NCI-H128 (cell line): ENCODE measurements around the gene BAG5.
"Not testable (repeated sequence)": the region's sequence is repeated elsewhere in the genome, so short reads cannot be mapped to it uniquely, and the experiment has no call there.

ENCODE experiments used
- DNase-seq: peaks from one replicate; lab custom pipeline; 2025; ENCODE audit not compliant: unreplicated experiment; lab: John Stamatoyannopoulos, UW

Gene BAG5

DNA sequence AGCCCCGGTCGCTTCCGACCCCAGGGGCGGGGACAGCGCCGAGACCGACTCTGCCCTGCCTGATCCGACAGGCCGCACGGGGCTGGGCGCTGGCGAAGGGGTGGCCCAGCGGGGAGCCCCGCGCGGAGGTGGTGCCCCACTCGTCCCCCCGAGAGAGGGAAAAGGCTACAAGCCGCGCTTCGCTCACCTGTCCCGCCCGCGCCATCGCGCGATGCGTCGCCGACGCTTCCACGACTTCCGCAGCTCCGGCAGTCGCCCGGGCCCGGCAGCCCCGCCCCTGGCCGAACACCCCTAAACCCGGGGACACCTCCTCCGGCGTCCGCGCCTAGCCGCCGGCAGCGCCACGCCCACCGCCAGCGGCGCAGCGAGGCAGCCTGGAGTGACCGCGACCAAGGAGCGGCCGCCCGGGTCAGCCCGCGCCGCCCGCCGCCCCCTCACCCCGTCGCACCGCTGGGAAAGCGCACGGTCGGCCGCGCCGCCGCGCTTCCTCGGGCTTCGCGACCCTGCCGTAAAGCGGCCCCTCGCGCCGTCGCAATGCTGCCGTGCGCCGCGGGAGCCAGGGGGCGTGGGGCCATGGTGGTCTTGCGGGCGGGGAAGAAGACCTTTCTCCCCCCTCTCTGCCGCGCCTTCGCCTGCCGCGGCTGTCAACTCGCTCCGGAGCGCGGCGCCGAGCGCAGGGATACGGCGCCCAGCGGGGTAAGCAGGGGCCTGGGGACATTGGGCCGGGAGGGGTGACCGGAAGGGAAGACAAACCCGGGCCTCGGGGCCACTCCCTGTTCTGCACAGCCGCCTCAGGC, at the start of gene BAG5, which contains the start of gene COA8:
Gene BAG5, minus strand, starts transcription at position 229 of the 797 bp plus-strand sequence. CDS start 1,493 bp downstream, outside the sequence.
Gene COA8, plus strand, starts transcription at position 532 of the 797 bp plus-strand sequence. Its CDS starts 42 bp downstream, at position 574.
- DNase-seq: peak; percentile 76

DNA sequence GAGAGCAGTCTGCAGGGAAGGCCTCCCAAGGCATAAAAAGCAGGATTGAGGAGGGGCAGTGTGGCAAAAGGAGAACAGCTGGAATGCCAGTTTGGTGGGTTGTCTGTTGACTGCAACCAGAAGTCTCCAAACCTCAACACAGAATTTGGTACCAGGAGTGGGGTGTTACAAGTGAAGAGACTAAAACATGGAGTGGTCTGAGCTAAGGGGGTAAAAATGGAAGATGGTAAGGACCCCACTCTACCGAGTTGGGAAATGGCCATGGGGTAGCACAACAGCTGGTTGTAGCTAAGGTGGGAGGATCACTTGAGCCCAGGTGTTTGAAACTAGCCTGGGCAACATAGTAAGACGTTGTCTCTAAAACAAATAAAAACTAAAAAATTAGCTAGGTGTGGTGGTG, 48.8 kb upstream of the BAG5 start:
- no peak for DNase-seq

DNA sequence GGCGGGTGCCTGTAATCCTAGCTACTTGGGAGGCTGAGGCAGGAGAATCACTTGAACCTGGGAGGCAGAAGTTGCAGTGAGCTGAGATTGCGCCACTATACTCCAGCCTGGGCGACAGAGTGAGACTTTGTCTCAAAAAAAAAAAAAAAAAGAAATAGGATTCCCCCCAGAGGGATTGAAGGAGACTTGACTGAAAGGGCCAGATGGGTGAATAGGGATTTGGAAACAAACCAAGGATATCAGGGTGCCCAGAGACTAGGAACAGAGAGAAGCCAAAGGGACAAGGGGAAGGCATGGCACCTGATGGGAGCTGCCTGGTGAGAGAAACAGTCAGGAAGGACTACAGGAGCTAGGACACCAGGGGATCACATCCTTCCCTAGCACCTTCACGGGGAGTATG, 46.6 kb upstream of the BAG5 start:
- not testable (repeated sequence) for DNase-seq

DNA sequence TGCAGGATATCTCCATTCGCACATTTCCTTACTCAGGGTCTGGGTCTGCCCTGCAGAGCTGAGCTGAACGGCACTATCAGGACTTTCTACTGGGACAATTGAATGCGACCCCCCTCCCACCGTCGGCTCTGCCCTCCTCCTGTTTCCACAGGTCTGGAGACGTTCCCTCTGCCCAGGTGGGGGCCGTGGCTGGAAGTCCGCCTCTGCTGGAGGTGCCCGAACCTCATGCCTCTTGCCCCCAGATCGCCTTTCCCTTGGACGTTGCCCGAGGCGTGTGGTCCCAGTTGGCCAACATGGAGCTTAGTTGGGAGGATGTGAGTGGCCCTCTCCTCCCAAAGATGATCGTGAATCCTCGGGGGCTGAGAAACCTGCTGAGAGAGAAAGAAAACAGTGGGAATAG, 45.4 kb upstream of the BAG5 start:
- DNase-seq: no peak

- DNase-seq: peak; percentile 65
Measured at GRCh38 chr14:103606963-103607668, 44.7 kb upstream of the BAG5 start.

DNA sequence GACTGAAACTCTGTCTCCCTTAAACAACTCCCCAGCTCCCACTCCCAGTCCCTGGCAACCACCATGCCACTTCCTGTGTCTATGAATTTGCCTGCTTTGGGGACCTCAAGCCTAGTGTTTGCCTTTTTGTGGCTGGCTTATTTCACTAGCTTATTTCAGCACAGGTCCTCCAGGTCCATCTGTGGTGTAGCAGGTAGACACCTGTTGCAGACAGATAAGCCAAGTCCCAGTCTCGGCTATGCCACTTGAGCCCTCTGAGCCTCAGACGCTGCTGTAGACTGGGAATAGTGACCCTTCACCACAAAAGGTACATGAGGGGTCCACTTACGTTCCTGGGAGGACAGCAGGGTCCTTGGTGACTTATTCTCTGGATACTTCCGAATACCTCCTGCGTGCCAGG, 42.2 kb upstream of the BAG5 start:
- DNase-seq: no peak

DNA sequence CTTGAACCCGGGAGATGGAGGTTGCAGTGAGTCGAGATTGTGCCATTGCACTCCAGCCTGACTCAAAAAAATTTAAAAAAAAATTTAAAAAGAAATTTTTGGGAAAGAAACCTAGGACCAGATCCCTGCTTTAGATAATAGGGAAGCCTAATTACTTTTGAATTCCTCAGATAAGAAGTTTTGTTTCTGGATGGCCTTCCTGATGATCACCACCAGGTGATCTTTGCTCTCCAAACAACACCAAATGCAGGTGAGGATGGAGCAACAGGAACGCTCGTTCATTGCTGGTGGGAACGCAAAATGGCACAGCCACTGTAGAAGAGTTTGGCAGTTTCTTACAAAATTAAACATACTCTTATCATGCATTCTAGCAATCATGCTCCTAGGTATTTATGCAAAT, 38.0 kb upstream of the BAG5 start:
- no peak for DNase-seq

GRCh38 chr14:103597623-103598377, 35.3 kb upstream of the BAG5 start:
- DNase-seq: no peak

DNA sequence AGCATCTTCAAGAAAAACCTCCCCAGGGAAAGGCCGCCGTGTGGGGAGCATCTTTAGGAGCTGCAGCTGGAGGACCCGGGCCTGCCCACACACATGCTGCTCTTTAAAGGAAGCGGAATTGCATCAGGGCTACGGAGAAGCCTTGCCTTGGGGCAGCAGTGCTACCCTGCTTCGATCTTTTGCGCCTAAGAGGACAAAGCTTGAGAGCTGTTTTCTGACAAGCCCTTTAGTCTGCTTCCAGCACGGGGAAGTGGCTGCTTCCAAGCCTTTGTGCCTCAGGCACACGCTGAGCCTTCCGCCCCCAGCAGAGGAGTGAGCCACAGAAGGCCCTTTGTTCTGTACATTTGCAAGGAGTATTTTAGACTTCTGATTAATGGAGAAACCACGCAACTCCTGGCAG, 31.8 kb upstream of the BAG5 start:
- peak; percentile 66 for DNase-seq

GRCh38 chr14:103593577-103593976, 31.1 kb upstream of the BAG5 start:
- no peak for DNase-seq

DNA sequence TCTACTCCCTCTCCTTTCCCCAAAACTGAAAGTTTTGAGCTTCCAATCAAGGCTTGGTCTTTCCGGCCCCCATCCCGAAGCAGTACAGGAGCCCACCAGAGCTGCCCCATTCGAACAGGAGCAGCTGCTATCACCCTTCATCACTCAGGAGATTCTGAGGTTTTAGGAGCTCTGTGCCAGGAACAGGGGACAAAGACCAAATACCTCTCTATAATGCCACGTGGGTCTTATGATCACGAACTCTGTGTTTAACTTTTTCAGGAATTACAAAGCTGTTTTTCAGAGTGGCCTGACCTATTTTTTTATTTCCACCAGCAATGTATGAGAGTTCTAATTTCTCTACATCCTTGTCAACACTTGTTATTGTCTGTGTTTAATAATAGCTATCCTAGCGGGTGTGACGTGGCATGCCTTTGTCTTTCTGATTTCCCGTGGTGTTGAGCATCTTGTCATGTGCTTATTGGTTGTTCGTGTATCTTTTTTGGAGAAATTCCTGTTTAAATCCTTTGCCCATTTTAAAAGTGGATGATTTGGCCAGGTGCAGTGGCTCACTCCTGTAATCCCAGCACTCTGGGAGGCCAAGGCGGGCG, 22.0 kb upstream of the BAG5 start:
- no peak for DNase-seq

- DNase-seq: no peak
Measured at GRCh38 chr14:103581954-103582703, 19.7 kb upstream of the BAG5 start.

- no peak for DNase-seq
Measured at GRCh38 chr14:103581206-103581605, 18.7 kb upstream of the BAG5 start.

DNA sequence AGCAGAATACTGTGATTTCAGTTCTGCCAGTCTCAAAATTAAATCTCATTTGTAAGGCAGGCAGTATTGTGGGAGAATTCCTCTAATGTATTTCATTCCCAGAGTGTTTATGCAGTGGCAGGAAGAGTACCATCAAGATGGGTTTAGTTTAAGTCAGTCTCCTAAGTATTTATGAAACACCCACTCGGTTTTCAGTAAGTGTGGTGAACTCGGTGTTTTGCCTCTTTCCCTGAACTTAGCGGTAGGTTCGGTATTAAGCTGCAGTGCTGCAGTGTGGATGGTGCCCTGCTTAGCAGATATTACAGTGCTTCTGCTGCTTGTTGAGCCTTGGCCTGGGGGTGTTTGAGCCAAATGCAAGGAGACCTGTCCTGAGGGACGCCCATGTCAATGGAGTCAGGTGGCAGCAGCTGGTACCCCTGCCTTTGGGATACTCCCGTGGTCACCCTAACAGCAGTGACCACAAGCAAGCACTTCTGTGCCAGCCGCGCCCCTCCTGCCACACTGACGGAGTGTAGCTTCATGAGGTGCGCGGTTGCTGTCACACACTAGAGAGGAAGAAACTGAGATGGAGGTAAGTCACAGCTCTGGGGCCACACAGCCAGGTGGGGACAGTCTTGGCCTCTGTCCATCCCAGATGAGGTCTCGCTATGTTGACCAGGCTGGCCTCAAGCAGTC, 16.1 kb upstream of the BAG5 start:
- no peak for DNase-seq

DNA sequence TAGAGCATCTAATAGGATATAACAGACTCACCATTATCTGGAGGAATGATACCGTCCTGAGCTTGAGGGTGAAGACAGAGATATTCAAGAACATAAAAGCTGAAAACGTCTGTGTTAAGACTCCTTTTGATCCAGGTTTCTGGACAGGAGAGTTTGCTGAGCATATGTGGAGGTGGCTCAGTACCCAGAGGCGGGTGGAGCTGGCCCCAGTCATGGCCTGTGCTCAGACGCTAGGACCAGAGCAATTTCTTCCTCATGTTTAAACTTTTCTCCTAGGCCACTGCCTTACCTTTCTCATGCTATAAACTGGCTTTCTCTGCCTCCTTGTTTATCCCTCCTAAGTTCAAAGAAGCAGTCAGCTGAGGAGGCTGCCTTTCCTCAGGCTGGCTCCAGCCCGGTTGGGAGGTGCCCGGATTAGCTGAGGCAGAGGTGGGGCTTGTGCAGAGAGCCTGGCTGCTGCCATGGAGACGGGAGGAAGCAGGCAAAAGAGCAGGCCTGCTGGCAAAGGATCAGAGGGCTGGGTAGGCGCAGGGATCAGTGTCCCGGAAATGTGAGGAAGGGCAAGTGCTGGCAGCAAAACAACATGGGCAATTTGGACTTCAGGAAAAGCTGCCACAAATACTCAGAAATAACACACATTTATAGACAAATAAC, 14.0 kb upstream of the BAG5 start:
- DNase-seq: peak; percentile 2

- no peak for DNase-seq
Measured at GRCh38 chr14:103574707-103575285, 12.3 kb upstream of the BAG5 start.

DNA sequence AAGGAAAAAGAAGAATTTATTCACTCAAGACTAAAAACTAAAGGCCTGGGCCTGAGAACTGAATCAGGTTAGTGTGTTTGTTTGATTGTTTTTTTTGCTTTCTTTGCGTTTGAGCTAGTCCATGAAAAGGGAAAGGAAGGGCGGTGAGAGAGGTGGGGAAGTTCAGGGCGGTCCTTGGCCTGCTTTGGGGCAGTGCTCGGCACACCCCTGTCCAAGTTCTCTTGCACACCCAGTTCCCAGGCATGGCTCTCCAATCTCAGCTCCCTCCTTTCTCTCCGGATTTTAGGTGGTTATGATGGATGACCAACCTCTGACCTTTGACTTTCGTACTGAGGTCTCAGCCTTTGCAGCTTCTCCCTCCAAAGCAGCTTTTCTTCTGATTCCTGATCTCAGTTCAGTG, 11.6 kb upstream of the BAG5 start:
- no peak for DNase-seq

DNA sequence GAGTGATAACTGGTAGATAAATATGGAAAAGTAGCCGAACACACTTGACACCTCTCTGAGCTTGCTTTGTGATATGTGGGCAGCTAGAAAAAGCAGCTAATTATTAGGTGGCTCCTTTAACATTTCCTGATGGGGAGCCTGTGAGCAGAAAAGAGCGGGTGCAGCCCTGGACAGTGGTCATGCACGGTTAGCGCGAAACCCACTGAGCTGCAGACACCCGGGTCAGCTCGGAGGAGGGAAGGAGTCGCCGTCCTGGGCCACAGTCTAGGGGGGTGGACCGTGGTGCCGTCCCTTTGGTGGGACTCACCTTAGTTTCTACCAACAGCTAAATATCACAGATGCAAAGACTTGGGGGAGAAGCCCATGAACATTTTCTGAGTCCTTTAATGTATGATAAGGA, 7.0 kb upstream of the BAG5 start:
- DNase-seq: no peak

DNA sequence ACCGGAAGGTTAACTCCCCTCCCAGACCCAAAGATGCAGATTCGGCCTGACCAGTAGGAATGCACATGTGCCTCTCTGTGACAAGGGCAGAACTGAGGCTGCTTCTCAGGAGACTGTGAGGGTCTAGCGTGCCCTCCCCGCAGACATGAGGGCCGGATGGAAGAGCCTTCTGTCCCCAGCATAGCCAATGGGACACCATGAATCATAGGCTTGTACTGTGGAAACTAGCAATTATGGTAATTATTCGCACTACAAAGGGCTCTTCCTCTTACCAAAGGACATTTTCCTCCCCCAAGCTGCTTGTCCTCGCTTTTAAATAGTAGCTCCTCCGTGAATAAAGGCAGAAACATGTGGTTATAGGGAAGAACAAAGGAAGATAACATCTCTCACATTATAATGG, 6.5 kb upstream of the BAG5 start:
- DNase-seq: no peak
